ENCODE results near the gene HIPK2.
A peak's percentile ranks its signal among the peaks of the same experiment; 100 is the strongest.

HIPK2 gene

DNA sequence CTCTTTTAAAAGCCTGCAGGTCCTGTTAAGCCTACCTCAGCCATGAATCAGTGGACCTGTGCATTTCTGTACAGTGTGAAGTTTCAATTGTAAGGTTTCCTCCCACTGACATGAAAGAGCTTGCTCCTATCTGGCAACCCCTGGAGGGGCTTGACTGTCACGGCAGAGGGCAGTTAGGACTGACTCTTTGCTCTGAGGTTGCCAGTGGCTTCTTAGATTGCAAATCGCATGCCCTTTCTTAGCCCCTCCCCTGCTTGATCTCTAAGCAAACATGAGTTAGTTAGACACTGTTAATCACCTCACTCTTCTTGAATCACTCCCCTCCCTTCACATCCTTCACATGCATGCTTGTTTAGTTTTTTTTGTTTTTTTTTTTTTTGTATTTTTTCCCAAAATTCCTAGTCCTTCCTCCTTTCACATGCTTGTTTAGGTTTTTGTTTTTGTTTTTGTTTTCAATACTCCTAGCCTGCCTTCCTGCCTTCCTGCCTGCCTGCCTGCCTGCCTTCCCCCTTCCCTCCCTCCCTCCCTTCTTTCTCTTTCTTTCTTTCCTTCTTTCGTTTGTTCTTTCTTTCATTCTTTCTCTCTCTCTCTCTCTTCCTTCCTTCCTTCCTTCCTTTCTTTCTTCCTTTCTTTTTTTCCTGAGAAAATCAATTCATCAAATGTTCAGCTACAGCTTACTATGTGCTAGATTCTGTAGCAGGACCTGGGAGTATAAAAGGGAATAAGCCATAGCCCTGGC lies 6.0 kb upstream of the HIPK2 start:
- no peak for DNase-seq (ENCODE audit: low read depth)

- DNase-seq (ENCODE audit: low read depth): no peak
These were observed 5.1 kb upstream of the HIPK2 start for GRCh38 chr7:139782932-139783331.

DNA sequence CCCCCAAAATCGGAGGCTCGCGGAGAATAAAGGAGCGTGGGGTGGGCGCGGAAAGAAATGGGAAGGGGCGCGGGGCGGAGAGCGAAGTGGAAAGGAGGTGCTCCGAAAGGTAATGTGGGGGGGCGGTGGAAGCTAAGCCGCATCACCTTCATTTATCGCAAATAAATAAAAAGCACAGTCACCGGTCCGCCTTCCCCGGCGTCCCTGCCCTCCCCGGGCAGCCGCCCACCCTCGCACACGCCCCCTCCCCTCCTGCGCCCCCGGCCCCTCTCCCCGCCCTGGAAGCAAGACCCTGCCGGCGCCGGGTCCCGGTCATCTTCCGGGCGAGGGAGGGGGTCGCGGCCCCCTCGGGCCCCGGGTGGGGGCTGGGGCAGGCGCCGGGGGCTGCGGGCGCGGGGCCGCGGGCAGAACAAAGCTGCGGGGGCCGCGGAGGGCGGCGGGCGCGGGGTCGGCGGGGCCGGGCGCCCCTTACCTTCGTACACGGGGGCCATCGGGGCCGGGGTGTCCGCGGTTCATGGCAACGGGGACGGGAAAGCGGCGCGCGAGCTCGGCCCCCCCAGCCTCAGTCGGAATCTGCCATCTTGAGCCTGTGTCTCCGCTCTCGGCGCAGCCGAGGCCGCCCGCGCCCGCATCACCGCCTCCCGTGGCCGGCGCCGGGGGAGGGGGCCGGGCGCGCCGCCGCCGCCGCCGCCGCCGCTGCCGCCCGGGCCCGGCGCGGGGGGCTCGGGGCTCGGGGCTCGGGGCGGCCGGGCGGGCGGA lies 486 bp downstream of the HIPK2 start:
- DNase-seq (ENCODE audit: low read depth): peak; percentile 23

DNA sequence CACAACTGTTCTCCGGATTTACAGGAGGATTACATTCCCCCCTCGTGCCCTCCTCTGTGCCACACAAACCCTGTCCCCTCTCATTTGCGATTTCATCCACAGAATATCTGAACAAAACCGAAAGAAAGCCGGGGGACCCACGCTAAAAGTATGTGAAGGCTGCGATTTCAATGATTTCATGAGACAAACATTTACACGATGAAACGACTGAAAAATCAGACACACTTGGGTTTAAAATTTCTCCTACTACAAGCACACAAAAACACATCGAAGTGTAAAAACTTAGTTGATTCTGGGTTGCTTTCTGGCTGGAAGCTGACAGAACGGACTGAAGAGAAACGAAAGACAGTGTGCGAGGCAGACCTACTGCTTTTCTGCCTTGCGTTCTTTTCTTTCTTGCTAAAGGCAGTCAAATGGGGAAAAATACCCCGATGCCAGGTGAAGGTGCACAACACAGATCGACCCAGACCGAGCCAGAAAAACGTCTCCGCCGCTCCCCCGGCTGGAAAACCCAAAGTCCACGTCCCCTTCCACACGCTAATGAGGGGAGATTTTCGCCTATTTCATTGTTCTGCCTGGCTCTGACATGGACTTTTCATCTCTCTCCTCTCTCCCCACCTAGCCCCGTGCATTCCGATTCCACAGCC lies 1.2 kb downstream of the HIPK2 start:
- no peak for DNase-seq (ENCODE audit: low read depth)

- DNase-seq (ENCODE audit: low read depth): no peak
These were observed 1.9 kb downstream of the HIPK2 start for GRCh38 chr7:139775829-139776266.

DNA sequence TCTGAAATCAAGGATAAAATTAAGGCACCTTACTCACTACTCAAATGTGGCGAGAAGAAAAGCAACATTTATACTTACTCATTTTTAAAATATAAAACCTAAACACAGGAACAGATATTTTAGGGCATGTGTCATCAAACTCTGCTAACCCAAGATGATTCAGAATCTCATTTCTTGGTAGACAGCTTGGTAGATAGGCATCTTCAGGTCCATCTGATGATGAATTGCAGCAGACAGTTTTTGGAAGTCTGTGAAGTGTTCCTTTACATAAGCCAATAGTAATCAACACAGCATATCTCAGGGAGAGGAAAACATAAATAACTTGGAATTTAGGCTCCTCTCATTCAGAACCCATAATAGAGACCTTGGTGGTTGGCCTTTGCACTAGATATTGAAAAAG lies 3.4 kb downstream of the HIPK2 start:
- no peak for DNase-seq (ENCODE audit: low read depth)

GRCh38 chr7:139773371-139773770 lies 4.4 kb downstream of the HIPK2 start:
- no peak for DNase-seq (ENCODE audit: low read depth)

DNA sequence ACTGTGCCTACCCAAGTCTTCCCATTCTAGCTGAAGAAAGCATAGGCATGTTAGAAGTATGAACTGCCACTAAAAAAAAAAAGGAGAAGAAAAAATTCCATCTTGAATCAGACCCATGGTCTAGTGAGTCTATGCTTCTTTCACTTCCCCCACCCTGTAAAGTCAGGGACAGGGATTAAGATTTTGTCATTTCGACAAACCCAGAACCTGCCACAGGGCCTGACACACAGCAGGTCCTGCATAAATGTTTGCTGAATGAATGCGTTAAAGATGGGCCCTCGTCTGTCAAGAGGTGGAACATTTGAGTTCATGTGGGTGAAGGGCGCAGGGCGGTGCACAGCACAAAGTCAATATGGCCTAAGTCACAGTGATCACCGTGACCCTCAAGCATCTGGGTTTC lies 4.9 kb downstream of the HIPK2 start:
- no peak for DNase-seq (ENCODE audit: low read depth)

DNA sequence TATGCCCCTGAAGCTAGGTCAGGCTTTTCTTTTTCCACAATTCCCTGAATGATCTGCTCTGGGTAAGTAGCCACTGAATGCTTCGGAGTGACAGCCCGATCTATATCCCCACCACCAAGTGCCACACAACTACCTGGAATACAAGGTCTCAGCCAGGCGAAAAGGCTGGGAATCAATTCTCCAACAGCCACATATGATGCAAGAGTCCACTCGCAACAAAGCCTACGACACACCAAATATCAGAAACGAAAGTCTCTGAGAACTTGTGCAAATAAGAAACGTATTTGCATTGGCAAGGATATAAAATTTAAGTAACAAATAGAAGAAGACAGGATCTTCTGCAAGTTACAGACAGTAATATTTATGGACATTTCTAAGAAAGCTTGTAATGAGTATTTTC lies 5.7 kb downstream of the HIPK2 start:
- no peak for DNase-seq (ENCODE audit: low read depth)

DNA sequence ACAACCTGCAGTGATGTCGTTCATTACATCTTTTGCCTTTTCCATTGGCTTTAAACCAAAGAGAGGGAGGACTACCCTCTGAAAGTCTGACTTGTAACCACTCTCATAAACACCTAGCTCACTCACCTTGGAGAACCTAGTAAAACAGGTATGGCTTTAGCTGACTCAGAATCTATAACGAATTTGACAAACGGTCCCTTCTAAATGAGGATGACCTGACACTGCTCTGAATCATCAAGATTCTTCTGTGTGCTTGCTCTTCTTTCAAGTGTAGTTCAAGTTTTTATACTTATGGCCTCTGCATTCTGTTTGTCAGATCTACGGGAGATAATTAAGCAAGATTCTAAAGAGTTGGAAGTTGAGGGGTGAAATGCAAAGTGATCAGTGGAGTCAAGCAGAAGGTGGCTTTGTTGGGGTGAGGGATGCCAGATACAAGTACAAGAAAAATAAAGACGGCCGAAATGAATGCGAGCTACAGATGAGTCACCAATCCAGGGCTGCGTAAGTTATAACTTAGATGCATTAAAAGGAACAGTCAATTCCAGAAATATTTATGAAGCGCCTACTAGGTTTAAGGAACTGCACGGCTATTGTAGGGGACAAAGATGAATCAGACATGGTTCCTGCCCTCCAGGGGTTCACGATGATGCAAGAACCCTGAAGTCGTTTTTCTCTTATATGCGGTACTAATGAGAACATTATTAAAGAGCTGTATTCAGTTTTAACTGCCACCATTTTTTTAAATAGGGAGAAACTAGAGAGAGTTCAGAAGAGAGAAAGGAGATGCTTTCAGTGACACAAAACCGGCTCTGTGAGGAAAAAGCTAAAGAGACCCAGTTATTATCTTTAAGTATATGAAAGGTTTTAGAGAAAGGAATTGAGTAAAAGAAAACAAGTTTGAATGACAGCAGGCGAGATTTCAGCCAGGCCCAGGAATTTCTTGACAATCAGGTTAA lies 6.5 kb downstream of the HIPK2 start:
- no peak for DNase-seq (ENCODE audit: low read depth)

DNA sequence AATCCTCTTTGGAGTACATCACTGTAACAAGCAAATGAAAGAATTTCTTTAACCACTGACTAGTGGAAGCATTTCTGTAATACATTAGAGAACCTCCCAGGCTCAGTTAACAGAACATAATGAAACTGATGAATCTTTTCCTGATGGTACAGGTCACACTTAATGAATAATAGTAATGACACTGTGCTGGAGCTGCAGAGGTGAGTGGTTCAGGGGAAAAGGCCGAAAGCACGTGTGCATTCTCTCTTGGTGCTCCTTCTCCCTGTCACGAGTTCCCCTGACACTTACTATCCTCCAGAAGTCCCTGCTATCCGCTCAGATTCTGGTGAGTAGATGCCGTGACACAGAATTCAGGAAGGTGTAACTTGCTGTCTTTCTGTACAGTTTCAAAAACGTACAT lies 8.0 kb downstream of the HIPK2 start:
- DNase-seq (ENCODE audit: low read depth): no peak

- DNase-seq (ENCODE audit: low read depth): no peak
These were observed 8.7 kb downstream of the HIPK2 start for GRCh38 chr7:139769066-139769465.

DNA sequence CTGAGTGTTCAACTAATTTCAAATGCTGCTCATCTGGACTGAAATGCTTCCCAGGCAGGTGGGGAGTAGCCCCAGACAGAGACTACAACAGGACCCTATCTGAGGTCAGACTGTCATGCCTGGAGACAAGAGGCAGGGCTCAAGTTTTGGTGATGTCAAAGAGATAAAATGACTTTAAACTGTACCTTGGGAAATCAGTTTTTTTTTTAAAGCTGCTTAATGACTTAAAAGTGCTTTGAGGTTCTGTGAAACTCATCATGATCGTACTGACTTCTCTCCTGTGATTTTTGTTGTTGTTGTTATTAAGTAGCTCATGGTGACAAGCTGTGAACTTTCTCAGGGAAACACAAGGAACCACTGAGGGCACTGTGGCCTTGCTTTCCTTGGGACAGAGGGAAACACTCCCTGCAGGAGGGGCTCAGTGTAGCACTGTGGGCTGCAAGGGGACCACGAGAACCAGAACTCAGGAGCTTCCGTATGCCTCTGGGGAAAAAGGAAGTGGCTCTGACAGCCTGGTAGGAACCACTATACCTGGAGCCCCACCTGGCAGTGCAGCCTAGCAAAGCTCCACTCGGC lies 9.5 kb downstream of the HIPK2 start:
- no peak for DNase-seq (ENCODE audit: low read depth)

- DNase-seq (ENCODE audit: low read depth): no peak
These were observed 10.2 kb downstream of the HIPK2 start for GRCh38 chr7:139767561-139767982.

- no peak for DNase-seq (ENCODE audit: low read depth)
These were observed 12.7 kb downstream of the HIPK2 start for GRCh38 chr7:139765143-139765542.

DNA sequence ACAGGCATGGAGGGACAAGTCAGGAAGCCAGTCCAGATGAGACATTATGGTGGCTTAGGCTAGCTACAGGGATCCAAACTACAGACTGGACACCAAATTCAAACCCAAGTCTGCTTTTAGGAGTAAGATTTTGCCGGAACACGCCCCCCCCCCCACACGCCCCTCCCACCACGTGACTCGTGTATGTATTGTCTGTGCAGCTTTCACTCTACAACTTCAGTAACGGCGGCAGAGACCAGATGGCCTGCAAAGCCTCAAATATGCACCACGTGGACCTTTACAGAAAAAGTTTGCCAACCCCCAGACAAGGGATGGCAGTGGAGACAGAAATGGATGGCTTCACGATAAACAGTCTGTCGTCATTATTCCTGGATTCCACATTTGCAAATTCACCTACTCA lies 14.5 kb downstream of the HIPK2 start:
- DNase-seq (ENCODE audit: low read depth): no peak

- DNase-seq (ENCODE audit: low read depth): no peak
These were observed 14.9 kb downstream of the HIPK2 start for GRCh38 chr7:139762886-139763285.

GRCh38 chr7:139758388-139758787 lies 19.4 kb downstream of the HIPK2 start:
- no peak for DNase-seq (ENCODE audit: low read depth)

- no peak for DNase-seq (ENCODE audit: low read depth)
These were observed 19.8 kb downstream of the HIPK2 start for GRCh38 chr7:139757968-139758367.

DNA sequence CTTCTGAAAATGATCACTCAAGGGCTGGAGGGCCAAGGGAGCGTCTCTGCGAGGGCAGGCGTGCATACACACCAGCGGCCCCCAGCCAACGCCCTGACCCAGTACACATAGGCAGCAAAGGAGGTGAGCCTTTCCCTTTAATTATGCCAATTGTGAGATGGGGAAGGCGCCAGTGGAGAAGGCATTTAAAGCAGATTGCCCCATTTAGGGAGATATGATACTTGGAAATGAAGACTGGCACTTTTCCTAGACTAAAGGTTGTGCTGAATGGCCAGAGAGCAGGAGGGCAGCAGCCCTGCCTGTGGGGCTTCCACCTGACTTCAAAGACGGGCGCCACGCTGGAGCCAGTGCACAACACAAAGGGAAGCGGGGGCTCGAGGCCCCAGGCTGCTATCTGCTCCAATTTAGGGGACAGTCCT lies 24.1 kb downstream of the HIPK2 start:
- DNase-seq (ENCODE audit: low read depth): no peak

- no peak for DNase-seq (ENCODE audit: low read depth)
These were observed 24.6 kb downstream of the HIPK2 start for GRCh38 chr7:139753081-139753692.
